Stimulated activated CD8-positive, alpha-beta memory T cell treated with anti-CD3 and anti-CD28 coated beads, Interleukin-12 subunit alpha, Interleukin-12 subunit beta, amount 100 ng/mL, for 24 hours (primary cell): ENCODE measurements around the gene TRPC3.
A peak's percentile ranks its signal among the peaks of the same experiment; 100 is the strongest.

Experiments
- DNase-seq: peaks from one replicate; pipeline ENCODE4 v3.0.0-alpha.2; 2020; ENCODE audit errors: extremely low read depth

TRPC3 gene

GRCh38 chr4:121951521-121952110 lies at the start of gene TRPC3:
Gene TRPC3, minus strand, starts transcription at chr4:121952060. Its CDS starts 380 bp downstream, at chr4:121951680.
- DNase-seq: no peak

DNA sequence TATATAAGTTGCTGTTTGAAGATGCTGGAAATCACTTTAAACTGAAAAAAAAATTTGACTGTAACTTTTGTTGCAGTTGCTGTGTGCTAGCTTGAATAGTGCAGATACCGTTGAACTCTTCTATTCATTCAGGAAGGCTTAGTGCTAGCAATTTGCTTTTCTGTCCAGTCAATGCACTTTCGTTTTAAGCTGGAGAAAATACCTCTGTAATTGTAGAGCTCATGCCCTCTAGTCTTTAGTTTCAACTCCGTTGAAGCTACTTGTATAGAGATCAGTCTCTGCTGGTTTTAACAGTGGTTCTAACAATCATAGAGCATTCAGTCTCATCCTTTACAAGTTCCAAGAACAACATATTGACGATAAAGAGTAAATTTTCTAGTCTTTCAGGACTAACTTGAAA lies 49.0 kb upstream of the TRPC3 start:
- no peak for DNase-seq

GRCh38 chr4:121998024-121998423 lies 46.2 kb upstream of the TRPC3 start:
- no peak for DNase-seq

- DNase-seq: no peak
Measured at GRCh38 chr4:121995790-121996537, 44.1 kb upstream of the TRPC3 start.

DNA sequence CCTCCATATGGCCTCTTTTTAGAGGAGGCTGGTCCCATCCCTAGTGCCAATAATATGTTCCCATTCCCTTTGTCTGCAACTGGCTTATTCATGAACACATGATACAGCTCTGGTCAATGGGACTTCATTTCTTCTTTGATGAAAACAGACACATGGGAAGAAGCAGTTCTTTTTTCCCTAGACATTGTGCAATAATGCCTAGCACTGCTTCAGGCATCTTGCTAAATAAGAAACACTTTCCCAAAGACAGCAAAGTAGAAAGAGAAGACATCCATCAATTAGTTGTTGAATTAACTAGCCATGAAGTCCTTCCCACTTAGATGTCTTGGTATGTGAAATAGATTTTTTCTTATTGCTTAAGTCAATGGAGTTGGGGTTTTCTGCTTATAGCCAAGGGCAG lies 40.1 kb upstream of the TRPC3 start:
- no peak for DNase-seq

DNA sequence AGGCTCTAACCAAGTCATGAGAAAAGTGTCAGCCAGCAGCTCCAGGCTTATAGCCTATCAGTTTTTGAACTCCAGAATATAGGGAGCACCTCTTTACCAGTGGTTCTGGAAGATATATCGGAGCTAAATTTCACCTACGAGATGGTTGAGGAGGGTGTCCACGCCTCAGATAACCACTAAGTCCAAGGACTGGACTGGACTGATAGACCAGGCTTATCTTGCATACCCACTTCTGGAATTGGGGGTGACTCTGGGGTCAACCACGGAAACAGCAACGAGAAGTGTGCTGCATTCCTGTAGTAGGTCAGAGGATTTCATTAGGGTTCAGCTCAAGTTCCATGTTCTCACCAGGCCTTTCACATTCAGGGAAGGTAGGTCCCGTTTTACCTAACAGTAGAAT lies 38.6 kb upstream of the TRPC3 start:
- DNase-seq: no peak

DNA sequence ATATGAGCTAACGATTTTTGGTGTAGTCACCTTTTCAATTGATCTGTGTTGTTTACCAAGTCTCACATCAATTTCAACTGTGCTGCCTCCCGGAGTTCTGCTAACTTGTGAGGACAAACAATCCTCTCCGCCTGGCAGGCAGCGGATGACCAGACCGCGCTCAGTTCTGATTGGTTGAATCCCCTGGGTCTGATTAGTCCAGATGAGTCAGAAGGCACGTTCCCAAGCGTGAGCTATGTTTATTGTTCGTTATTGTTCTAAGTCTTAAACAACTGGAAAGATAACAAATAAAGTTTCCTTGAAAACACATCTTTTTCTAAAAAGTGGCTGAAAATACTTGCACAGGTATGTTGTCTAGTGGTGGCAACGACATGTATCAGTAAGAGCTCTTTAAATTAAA lies 37.9 kb upstream of the TRPC3 start:
- no peak for DNase-seq

DNA sequence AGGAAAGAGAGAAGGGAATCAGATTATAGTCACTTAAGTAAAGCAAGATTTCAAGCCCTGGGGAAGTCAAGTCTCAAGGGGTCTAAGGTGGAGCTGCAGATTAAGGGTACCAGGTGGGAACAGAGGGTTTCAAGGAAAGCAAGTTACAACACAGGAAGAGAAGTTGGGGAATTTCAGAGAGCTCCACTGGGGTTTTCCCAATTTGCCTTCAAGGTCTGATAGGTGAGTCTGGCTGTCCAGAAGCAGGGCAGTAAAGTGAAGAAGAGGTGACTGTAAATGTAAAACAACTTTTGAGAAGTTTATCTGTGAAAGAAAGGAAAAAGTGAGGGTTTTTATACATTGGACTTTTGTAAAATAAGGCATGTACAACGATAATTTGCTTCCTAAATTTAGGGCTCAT lies 37.1 kb upstream of the TRPC3 start:
- DNase-seq: no peak

GRCh38 chr4:121980643-121981042 lies 28.8 kb upstream of the TRPC3 start:
- DNase-seq: no peak

DNA sequence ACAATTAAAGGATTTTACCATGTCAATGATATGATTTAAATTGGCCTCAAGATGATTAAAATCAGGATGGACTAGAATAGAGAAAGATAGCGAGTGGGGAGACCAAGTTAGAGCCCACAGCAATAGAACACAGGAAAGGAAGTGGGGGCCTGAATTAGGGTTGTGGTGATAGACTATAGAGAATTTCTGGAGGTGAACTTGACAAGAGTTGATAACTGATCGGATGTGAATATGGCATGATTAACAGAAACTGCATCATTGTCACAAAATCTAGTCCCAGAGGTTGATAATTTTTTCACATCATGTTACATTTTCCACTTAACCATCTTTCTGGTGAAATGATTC lies 26.3 kb upstream of the TRPC3 start:
- no peak for DNase-seq

DNA sequence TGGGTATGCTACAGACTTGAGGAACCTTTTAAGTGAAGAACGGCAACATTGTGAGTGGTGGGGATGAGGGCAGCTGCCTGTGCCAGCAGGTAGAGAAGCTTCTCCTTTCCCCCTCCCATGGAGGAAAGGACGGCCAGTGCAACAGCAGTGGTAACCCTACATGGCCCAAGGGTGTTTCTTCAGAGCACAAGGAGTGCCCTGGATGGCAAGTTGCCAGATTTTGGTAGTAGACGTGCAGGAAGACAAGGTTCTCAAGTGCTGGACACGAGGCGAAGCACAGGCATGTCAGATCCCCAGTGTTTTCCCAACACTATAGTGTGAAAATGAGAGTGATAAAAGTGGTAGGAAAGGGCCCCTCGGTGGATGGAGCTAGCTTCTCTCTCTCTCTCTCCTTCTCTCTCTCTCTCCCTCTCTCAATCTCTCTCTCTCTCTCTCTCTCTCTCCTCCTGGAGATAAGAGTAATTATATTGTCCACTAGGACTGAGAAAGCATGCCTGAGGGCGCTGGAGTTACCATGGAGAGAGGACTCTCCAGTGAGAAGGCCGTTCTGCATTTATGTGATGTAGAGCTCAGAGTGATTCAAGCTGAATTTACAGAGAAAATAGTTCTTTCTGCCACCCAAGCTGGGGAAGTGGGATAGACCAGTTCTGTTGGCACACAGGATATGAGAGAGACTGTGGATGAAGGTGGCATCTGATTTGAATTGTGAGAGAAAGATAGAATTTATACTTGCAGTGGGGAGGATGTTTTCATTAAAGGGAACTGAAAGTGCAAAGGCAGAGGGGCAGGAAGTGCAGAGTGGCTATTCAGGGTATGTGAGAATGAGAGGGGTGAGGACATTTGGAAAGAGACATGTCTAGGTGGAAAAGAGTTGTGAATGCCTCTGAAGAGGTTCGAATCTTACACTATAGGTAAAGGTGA lies 25.7 kb upstream of the TRPC3 start:
- DNase-seq: no peak

GRCh38 chr4:121975784-121976183 lies 23.9 kb upstream of the TRPC3 start:
- no peak for DNase-seq

GRCh38 chr4:121973816-121974215 lies 22.0 kb upstream of the TRPC3 start:
- no peak for DNase-seq

DNA sequence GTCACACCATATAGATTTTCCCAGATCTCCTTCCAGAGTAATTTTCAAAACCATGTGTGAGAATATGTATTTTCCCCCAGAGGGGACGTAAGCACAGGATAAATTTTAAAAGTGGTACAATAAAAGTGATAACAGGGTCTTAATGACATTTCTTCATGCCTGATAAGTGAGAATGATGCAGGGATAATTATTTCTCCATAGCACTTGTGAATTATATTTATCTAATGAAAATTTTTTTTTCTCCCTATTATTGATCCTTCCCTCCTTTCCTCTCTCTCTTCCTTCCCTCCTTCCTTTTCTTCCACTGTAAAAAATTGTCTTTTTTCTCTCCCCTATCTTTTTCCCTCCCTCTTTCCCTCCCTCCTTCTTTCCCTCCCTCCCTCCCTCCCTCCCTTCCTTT lies 17.0 kb upstream of the TRPC3 start:
- no peak for DNase-seq

GRCh38 chr4:121964958-121965357 lies 13.1 kb upstream of the TRPC3 start:
- DNase-seq: no peak

- no peak for DNase-seq
Measured at GRCh38 chr4:121960818-121961217, 9.0 kb upstream of the TRPC3 start.

- no peak for DNase-seq
Measured at GRCh38 chr4:121958777-121959176, 6.9 kb upstream of the TRPC3 start.

GRCh38 chr4:121957266-121957665 lies 5.4 kb upstream of the TRPC3 start:
- DNase-seq: no peak

GRCh38 chr4:121953860-121954259 lies 2.0 kb upstream of the TRPC3 start:
- no peak for DNase-seq

- DNase-seq: no peak
Measured at GRCh38 chr4:121952290-121952689, 430 bp upstream of the TRPC3 start.

DNA sequence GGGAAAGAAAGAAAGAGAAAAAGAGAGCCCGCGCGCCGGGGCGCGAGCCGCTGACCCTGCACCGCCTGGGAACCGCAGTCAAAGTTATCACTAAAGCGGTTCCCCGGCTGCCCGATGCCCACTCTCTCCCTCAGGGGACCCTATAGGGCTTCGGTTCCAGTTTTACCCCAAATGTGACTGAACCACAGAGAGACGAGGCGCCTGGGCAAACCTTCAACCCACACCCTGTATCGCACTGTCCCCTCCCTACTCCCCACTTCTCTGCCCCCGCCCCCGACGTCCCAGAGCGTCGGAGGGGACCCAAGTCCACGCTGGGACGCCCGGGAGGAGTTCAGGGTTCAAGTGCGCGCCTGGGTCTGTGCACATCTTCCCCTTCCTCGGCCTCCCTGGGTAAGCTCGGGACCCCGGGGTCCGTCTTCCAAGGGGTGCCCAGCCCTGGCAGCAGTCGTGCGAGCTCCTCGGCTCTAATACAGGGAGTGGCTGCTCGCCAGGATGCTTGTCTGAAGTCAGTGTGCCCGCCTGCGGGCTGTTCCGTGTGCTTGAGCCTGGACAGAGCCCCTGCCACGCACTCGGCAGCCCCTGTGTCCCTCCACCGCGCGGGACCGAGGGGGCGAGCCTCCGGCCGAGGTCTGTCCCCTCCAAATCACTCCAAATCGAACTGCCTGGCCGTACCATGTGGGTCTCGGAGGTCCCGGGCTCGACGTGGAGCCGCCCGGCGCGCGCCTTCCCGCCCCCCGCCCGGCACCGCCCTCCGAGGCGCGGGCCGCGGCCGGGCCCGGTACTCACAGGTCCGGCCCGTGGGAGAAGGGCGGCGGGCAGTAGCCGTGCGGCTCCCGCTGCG lies 960 bp downstream of the TRPC3 start:
- DNase-seq: no peak

GRCh38 chr4:121950212-121950679 lies 1.6 kb downstream of the TRPC3 start:
- peak; percentile 68 for DNase-seq
